CD4-positive, alpha-beta T cell treated with Interleukin-1 beta for 1 hour (primary cell): ENCODE results near the gene STK36.
A peak's percentile ranks its signal among the peaks of the same experiment; 100 is the strongest.

Source experiments
- DNase-seq, 2 donors: peaks; one replicate each; pipeline ENCODE4 v3.0.0-alpha.2; 2020 to 2022

Gene STK36

GRCh38 chr2:218748741-218749441 is 77.0 kb downstream of the STK36 start:
- peak in 1 of 2 donors; percentile 4 for DNase-seq
